ENCODE data around the gene CHST3. TPM values are rescaled to one million over a fixed set of nuclear protein-coding genes. Genes with fewer than 3 reads are reported as not detected.
"Not testable (repeated sequence)": the region's sequence is repeated elsewhere in the genome, so short reads cannot be mapped to it uniquely, and the experiment has no call there.

CHST3 gene
- total RNA-seq = 10 to 100 TPM in 4 of 5 donors, 1 to 10 TPM in 1; 4.9 to 26.8 (median 17.0) TPM
- 1 to 10 TPM; 1.5 to 4.7 (median 3.3) TPM for polyA plus RNA-seq
- long read RNA-seq, donor 1, full-length matches to known transcripts = 1 of 1 reads
- long read RNA-seq, donor 1, partial matches to known transcripts = 0 of 1 reads
- long read RNA-seq, donor 1, other reads (novel, unspliced or antisense) = 0 of 1 reads
- long read RNA-seq, donor 2, full-length matches to known transcripts = 3 of 3 reads
- long read RNA-seq, donor 2, partial matches to known transcripts = 0 of 3 reads
- long read RNA-seq, donor 2, other reads (novel, unspliced or antisense) = 0 of 3 reads
- long read RNA-seq, donor 3, full-length matches to known transcripts = 2 of 2 reads
- long read RNA-seq, donor 3, partial matches to known transcripts = 0 of 2 reads
- long read RNA-seq, donor 3, other reads (novel, unspliced or antisense) = 0 of 2 reads
- long read RNA-seq, donor 4 = 0 reads
- long read RNA-seq, donor 5, full-length matches to known transcripts = 4 of 4 reads
- long read RNA-seq, donor 5, partial matches to known transcripts = 0 of 4 reads
- long read RNA-seq, donor 5, other reads (novel, unspliced or antisense) = 0 of 4 reads
- long read RNA-seq, donor 6, full-length matches to known transcripts = 7 of 7 reads
- long read RNA-seq, donor 6, partial matches to known transcripts = 0 of 7 reads
- long read RNA-seq, donor 6, other reads (novel, unspliced or antisense) = 0 of 7 reads
- long read RNA-seq, donor 7, full-length matches to known transcripts = 3 of 3 reads
- long read RNA-seq, donor 7, partial matches to known transcripts = 0 of 3 reads
- long read RNA-seq, donor 7, other reads (novel, unspliced or antisense) = 0 of 3 reads
- long read RNA-seq, donor 8, full-length matches to known transcripts = 3 of 3 reads
- long read RNA-seq, donor 8, partial matches to known transcripts = 0 of 3 reads
- long read RNA-seq, donor 8, other reads (novel, unspliced or antisense) = 0 of 3 reads
- long read RNA-seq, donor 9 = 0 reads
- long read RNA-seq, donor 10 = 0 reads

- peak; percentile 69 to 87 for DNase-seq
- 0 to 2% (median 1%) methylated on average over 17 to 77 of the region's 77 CpGs for WGBS, 5 donors
- intact Hi-C loops (cut with DNase I; ENCODE audit: low total_unique reads) = no loop called here
- H3K36me3 ChIP-seq = no peaks in the 10 kb centered on the region
- H3K27me3 ChIP-seq = peaks cover 0 to 34% (median 8%) of the 10 kb centered on the region in 3 donors
- peaks cover 37 to 74% (median 59%) of the 10 kb centered on the region in 4 donors for H3K4me1 ChIP-seq
- TF ChIP-seq POLR2AphosphoS5 (IDR thresholded peaks at IDR 0.05) = peak; percentile 47 to 53 (median 51)
- no peak for TF ChIP-seq POLR2A (IDR thresholded peaks at IDR 0.05)
- no peaks in the 10 kb centered on the region for H3K9me3 ChIP-seq
- peak within 1 kb of the TSS; percentile 73 to 97 (median 92) for H3K27ac ChIP-seq
- H3K4me3 ChIP-seq = peak within 1 kb of the TSS; percentile 64 to 80 (median 72)
Measured at GRCh38 chr10:71964098-71964742, at the start of gene CHST3. Gene CHST3, plus strand, starts transcription at chr10:71964395. Its CDS starts 41,448 bp downstream, at chr10:72005843.

DNA sequence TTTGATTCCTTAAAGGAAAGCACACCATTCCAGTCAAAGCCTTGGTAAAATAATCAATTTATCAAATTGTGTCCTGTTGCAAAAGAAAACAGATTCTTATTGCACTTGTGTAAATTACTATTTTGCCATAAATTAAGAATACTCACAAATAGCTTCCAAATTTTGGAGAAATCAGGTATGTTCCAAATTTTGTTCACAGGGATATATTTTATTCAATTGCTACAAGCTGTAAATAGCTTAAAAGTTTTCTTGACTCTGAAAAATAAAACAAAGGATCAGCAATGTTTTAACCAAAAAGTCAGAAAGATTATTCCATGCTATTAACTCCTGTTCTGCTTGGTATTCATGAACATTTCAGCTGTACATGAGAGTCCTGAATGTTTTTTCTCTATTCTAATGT lies 47.4 kb upstream of the CHST3 start:
- intact Hi-C loops (cut with DNase I; ENCODE audit: low total_unique reads) = no loop called here
- peaks cover 0 to 9% (median 0%) of the 10 kb centered on the region in 4 donors for H3K9me3 ChIP-seq

DNA sequence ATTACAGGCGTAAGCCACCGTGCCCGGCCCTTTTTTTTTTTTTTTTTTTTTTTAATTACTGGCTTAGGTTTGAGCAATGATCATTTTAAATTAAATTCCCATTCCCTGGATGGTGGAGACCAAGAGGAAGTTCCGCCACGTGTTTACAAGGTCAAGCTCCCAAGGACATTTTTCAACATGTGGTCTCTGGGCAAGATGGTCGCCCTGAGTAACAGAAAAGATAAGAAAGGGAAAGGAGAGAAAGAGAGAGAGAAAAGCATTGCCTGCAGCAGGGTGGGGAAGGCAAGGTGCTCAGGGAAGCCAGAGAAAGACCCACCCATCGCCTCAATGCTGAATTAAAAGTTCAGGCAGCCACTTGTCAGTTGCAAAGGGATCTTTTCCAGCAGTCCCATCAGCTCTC lies 45.2 kb upstream of the CHST3 start:
- no peak overlapping the region for H3K27ac ChIP-seq
- no peak for TF ChIP-seq POLR2AphosphoS5 (IDR thresholded peaks at IDR 0.05)
- TF ChIP-seq EP300 (IDR thresholded peaks at IDR 0.05) = no peak
- no peak for TF ChIP-seq CTCF (IDR thresholded peaks at IDR 0.05)
- no peak for TF ChIP-seq POLR2A (IDR thresholded peaks at IDR 0.05)
- DNase-seq = no peak
- no peak overlapping the region for H3K4me3 ChIP-seq
- intact Hi-C loops (cut with DNase I; ENCODE audit: low total_unique reads) = no loop called here
- no peaks in the 10 kb centered on the region for H3K36me3 ChIP-seq
- peaks cover 0 to 20% (median 18%) of the 10 kb centered on the region in 4 donors for H3K4me1 ChIP-seq
- WGBS, 5 donors = 77 to 82% (median 80%) methylated on average over 7 of the region's 7 CpGs
- no peaks in the 10 kb centered on the region for H3K27me3 ChIP-seq
- peaks cover 0 to 9% (median 0%) of the 10 kb centered on the region in 4 donors for H3K9me3 ChIP-seq

More for the DNA sequence above, 47.4 kb upstream of the CHST3 start:
- DNase-seq = no peak
- Histone ChIP-seq H3K4me3 (no peak overlapping the region), H3K27me3 (no peaks in the 10 kb centered on the region), H3K27ac (no peak overlapping the region), H3K36me3 (no peaks in the 10 kb centered on the region), H3K4me1 (peaks cover 0 to 19% (median 17%) of the 10 kb centered on the region in 4 donors)
- TF ChIP-seq POLR2A (IDR thresholded peaks at IDR 0.05) (no peak), EP300 (IDR thresholded peaks at IDR 0.05) (no peak), POLR2AphosphoS5 (IDR thresholded peaks at IDR 0.05) (no peak), CTCF (IDR thresholded peaks at IDR 0.05) (no peak)

GRCh38 chr10:71919956-71920539 lies 44.1 kb upstream of the CHST3 start:
- H3K36me3 ChIP-seq; H3K4me3 ChIP-seq; intact Hi-C loops (cut with DNase I; ENCODE audit: low total_unique reads); H3K9me3 ChIP-seq; H3K27ac ChIP-seq; DNase-seq; H3K27me3 ChIP-seq: not testable (repeated sequence)
- H3K4me1 ChIP-seq = peaks cover 0 to 20% (median 18%) of the 10 kb centered on the region in 4 donors
- 64 to 73% (median 66%) methylated on average over 7 of the region's 7 CpGs for WGBS, 5 donors
